GM21737 (cell line): ENCODE measurements around the gene ZBTB17.
"Not testable (repeated sequence)": the region's sequence is repeated elsewhere in the genome, so short reads cannot be mapped to it uniquely, and the experiment has no call there.

Experiments used
- ATAC-seq: cut with Tn5 transposase; IDR thresholded peaks from one replicate; pipeline ENCODE4 v1.9.1; 2021; ENCODE audit warnings: mild to moderate bottlenecking, moderate library complexity; ENCODE audit not compliant: unreplicated experiment

The ZBTB17 gene

DNA sequence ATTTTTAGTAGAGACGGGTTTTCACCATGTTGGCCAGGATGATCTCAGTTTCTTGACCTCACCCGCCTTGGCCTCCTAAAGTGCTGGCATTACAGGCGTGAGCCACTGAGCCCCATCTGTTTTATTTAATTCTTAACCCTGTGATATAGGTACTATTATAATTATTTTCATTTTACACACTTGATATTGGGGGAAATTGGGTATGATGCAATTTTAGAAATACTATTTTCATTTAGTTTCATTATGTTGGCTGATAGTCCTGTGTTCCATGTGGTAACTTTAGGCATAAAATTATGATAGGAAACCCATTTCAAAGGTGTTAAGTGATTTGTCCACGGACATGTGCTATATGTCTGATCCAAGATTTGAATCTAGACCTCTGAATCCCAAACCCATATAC is 67.3 kb downstream of the ZBTB17 start:
- no peak for ATAC-seq

DNA sequence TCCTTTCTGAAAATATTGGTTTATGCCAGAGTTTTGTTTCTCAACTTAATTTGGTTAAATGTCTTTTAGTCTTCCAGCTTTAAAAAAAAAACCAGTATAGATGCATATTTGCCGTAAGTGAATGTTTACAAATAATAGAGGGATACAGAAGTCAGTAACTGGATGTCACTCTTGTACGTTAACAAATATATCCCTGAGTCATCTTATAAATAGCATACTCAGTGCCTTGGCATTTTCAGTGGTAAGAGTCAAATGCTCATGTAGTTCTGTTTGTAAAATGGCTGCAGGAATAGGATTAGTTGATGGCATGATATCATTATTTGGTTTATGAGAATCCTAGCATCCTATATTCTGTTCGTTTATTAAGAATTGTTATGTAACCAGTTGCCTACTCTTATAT is 73.0 kb downstream of the ZBTB17 start:
- no peak for ATAC-seq

DNA sequence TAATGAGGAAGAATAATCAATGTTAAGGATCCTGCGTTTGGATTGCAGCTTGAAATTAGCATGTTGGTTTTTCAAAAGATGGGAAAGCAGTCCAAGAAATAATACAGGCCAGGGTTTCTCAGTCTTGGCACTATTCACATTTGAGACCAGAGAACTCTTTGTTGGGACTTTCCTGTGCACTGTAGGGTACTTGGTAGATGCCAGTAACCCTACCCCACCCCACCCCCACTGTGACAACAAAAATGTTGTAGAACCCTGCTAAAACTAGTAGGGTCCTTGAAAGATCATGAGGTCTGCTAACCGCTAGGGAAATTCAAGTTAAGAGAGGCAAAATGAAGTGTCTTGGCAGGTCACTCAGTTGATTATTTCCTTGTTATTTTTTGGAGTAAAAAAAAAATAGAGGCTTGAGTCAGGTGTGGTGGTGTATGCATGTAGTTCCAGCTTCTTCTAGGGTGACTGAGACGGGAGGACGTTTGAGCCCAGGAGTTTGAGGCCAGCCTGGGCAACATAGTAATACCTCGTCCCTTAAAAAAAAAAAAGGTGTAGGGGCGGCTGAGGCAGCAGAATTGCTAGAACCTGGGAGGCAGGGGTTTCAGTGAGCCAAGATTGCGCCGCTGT is 75.1 kb downstream of the ZBTB17 start:
- no peak for ATAC-seq

DNA sequence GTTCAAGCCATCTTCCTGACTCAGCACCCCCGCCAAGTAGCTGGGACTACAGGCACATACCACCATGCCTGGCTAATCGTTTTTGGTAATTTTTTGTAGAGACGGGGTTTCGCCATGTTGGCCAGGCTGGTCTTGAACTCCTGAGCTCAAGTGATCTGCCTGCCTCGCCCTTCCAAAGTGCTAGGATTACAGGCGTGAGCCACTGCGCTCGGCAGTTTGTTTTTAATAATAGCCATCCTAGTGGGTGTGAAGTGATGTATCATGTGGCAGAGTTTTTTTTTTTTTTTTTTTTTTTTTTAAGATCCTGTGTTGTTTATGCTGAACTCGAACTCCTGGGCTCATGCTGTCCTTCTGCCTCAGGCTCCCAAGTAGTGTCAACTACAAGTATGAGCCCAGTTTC is 76.6 kb downstream of the ZBTB17 start:
- no peak for ATAC-seq

DNA sequence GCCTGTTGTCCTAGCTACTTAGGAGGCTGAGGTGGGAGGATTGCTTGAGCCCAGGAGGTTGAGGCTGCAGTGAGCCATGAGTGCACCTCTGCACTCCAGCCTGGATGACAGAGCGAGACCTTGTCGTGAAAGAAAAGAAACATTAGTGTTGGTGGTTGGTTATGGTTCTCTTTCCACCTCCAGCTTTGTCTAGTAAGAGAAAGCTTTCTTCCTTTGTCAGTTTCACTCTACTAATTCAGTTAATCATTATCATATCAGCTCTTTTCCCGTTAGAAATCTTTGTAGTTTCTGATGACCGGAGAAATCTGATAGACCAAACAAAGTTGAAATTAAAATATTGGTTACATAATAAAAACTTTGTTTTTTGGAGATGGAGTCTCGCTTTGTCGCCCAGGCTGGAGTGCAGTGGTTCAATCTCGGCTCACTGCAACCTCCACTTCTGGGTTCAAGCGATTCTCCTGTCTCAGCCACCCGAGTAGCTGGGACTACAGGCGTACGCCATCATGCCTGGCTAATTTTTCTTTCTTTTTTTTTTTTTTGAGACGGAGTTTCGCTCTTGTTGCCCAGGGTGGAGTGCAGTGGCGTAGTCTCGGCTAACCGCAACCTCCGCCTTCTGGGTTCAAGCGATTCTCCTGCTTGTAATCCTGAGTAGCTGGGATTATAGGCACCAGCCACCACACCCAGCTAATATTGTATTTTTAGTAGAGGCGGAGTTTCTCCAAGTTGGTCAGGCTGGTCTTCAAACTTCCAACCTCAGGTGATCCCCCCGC is 78.9 kb downstream of the ZBTB17 start:
- not testable (repeated sequence) for ATAC-seq

DNA sequence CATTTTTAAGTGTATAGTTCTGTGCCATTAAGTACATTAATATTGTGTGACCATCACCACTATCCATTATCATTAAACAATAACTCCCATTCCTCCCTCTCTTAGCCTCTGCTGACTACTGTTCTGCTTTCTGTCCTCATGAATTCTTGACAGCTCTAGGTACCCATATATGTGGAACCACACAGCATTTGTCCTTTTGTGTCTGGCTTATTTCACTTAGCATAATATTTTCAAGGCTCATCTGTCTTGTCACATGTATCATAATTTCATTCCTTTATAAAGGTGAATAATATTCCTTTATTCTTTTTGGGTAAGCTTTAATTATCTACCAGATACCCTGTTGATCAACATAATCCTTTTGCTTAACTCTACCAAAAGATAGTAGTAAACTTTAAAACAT is 80.7 kb downstream of the ZBTB17 start:
- ATAC-seq = no peak

DNA sequence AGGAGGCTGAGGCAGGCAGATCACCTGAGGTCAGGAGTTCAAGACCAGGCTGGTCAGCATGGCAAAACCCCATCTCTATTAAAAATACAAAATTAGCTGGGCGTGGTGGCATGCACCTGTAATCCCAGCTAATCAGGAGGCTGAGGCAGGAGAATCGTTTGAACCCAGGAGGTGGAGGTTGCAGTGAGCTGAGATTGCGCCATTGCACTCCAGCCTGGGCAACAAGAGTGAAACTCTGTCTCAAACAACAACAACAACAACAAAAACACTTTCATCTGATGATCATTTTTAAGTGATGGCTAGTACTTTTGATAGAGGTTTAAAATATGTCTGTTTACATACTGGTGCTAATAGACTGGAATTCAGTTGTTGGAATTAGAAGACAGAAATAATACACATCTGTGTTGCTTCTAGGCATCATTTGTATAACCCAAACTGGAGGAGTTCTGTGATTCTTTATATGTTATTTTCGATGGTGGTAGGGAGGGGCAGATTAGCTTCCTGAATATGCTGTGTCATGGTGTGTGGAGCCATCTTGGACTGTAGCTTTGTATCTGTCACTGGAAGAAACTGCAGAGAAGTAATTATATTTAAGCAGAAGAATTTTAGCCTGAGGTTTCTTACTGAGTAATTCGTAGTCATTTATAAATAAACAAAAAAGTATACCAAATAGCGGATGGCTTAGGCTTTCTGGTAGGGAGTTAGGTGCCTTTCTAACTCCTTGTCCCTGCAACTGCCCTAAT is 82.9 kb downstream of the ZBTB17 start:
- ATAC-seq = not testable (repeated sequence)
